WI38 (cell line): ENCODE measurements around the gene NEK10.
A peak's percentile ranks its signal among the peaks of the same experiment; 100 is the strongest.

ENCODE experiments used
- H3K4me3 ChIP-seq: 2 replicates; pipeline ENCODE4 v1.5.1; 2011; ENCODE audit warnings: low read depth, mild to moderate bottlenecking, control low read depth, low read length
- TF ChIP-seq, protein P1 (sequence below): IDR thresholded peaks from 2 replicates; pipeline ENCODE4 v1.5.1; 2012; ENCODE audit warnings: low read depth, mild to moderate bottlenecking, control low read depth, low read length

The NEK10 gene

DNA sequence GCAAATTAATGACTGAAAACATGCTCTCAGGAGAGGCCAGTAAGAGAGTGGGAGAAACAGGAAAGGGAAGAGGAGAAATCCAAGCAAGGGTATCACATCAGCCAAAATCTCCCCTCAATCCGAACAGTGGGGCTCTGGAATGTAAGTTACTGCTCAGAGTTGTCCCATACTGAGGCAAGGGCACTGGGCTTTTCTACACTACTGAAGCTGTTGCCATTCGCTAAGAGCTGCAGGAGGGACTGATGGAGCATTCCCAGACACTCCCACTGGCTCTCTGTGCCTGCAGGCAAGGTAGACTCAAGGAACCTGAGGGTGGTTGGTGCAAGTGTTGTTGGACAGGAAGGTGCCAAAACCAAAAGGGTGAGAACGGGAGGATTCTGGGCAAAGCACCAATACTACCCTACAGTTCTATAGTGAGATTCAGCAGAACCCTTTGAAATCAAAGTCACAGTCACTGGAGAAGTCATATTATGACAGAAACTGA is 46.1 kb downstream of the NEK10 start:
- no peak overlapping the region for H3K4me3 ChIP-seq
- TF ChIP-seq, protein P1, sequence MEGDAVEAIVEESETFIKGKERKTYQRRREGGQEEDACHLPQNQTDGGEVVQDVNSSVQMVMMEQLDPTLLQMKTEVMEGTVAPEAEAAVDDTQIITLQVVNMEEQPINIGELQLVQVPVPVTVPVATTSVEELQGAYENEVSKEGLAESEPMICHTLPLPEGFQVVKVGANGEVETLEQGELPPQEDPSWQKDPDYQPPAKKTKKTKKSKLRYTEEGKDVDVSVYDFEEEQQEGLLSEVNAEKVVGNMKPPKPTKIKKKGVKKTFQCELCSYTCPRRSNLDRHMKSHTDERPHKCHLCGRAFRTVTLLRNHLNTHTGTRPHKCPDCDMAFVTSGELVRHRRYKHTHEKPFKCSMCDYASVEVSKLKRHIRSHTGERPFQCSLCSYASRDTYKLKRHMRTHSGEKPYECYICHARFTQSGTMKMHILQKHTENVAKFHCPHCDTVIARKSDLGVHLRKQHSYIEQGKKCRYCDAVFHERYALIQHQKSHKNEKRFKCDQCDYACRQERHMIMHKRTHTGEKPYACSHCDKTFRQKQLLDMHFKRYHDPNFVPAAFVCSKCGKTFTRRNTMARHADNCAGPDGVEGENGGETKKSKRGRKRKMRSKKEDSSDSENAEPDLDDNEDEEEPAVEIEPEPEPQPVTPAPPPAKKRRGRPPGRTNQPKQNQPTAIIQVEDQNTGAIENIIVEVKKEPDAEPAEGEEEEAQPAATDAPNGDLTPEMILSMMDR: no peak

DNA sequence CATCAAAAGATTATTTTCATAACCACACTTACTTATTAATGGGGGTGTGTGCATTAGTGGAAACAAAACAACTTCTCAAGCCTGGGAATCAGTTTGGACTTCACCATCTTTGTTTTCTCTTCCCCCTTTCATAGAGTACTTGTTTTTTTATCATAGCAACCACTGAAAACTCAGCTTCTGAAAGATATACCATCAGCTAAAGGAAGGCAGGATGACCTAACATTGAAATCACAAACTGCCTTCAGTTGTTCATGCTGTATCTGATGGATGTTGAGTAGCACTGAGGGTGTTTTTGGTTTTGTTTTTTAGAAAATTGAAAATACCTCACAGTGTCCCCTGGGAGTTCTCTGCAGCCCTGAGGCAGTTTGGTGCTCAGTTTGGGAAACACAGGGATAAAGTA is 46.5 kb downstream of the NEK10 start:
- no peak overlapping the region for H3K4me3 ChIP-seq
- TF ChIP-seq, protein P1: no peak

DNA sequence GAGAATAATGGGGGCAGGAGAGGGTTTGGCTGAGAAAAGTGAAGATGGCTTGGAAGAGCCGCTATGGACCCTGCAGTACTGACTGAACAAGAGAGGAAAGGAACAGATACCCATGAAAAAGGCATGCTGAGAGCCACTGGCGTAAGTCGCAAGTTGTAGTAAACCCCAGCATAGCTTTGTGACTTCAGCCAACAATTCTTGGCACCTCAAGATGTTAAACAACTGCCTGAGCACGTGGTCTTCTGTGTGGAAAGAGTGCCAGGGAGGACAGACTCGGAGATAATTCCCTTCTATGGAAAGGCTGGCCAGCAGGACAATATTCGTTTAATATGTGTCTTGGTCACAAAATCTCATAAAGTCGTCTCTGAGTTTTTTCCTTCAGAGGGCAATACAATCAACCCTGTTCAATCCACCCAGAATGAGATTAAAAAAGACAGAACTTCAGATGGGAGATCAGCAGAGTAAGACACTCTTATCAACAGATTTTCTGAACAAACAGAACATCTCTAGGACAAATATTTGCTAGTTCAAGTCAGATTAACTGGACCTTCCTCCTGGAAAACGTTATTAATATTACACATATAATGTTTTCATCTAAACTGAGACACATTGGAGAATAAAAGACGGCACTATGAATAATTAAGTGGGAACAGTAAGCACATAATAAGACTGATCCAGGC is 49.2 kb downstream of the NEK10 start:
- H3K4me3 ChIP-seq: no peak overlapping the region
- TF ChIP-seq, protein P1: no peak

DNA sequence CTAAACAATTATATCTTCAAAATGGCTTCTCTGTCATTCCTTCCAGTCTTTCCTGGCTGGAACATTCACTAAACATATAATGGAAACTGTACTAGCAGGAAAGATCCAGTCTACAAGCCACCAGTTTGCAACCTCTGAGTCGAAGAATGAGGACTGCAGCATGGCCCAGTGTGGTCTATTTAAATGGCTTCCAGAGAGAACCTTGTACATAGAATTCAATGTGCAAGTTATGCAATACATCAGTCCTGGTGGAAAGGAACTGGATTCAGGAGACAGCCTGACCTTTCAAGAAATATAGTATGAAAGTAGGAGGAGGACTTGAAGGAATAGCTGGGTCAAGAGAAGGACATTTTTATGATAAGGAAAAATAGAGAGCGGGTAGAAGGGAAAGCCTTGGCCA is 49.9 kb downstream of the NEK10 start:
- no peak overlapping the region for H3K4me3 ChIP-seq
- TF ChIP-seq, protein P1: no peak

DNA sequence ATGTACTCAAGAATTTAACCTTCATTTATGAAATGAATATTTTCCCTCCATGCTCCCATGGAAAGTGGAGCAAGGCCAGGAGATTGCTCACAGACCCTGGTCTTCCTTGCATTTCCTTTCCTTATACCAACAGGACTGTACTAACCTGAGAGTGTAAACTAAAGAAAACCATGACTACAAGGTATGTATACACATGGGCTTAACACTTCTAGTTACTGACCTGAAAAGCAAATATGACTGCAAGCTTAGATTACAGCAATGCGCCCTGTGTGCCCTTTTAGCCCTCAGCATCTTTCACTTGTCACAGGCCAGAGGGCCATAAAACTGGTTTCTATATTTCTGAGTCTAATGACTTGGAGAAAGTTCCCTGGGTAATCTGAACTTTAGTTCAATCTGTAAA is 52.1 kb downstream of the NEK10 start:
- no peak overlapping the region for H3K4me3 ChIP-seq
- TF ChIP-seq, protein P1: no peak

DNA sequence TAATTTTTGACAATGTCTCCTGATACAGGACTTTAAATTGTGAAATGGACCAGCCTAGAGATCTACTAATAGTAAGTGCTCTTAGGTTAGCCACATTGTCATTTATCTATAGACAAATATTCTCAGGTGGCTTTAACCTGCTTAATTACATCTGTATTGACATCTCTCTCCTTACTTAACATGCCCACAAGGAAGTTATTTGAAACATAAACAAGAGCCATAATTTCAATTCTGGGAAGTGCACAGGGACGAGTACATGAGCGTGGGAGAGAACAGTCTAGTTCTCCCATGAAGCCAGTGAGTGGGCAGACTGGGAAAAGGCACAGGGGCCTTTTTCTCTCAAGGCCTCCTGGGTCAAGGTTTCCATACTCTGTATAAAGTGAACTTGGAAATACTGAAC is 54.2 kb downstream of the NEK10 start:
- H3K4me3 ChIP-seq: no peak overlapping the region
- TF ChIP-seq, protein P1: no peak

DNA sequence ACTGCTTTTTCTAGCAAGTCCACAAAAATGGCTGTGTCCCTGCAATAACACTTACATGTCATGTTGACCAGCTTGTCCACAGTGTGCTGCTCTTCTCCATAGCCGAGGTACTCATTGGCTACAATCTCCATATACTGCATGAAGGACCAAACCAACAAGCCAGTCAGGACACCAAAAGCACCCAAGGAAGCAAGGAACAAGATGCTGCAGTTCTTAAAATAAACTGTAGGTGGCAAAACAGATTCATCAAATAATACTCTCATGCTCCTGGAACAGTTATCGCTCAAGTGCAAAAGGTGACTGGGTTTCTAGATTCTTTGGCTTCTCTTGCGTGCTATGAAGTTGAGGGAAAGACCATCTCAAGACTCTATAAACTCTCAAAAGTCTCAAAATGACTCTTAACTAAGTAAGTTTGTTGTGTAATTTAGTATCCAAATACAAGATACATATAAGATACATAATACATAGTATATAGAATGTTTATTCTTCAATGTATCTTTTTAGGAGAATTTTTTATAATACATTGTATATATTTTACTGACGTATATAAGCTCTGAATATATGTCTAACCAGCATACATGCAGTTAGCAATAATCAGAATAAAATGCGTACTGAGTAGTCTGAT is 57.0 kb downstream of the NEK10 start:
- TF ChIP-seq, protein P1: peak; percentile 69
- no peak overlapping the region for H3K4me3 ChIP-seq
